ENCODE data around the gene CPLANE1.

DNA sequence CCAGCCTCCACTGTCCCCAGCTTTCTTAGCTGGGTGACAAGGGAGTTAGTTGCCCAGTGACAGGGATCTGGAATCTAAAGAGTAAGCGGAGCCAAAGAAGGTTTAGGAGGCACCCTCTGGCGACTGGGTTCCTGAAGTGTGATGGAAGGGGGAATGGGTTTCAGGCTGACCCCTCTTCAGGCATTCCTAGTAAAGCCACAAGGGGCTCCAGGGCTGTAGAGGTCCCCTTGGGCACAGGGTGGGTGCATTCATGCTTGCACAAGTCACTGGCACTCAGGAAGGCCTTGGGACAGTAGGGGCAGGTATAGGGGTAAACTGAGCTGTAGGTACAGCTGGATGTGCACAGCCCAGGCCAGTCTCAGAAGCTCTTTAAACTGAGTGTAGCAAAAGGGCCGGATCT is 74.2 kb downstream of the CPLANE1 start:
- TF ChIP-seq POLR2A (IDR thresholded peaks at IDR 0.05; ENCODE audit: low read depth, low read length) (no peak), EP300 (IDR thresholded peaks at IDR 0.05; ENCODE audit: borderline replicate concordance in 1 of 2, control insufficient read depth in 1 of 2, low read depth in 2 of 2, low read length in 2 of 2) (no peak), CBX3 (IDR thresholded peaks at IDR 0.05; ENCODE audit: borderline replicate concordance, low read depth) (no peak), IKZF1 (conservative IDR thresholded peaks at IDR 0.05) (no peak), NFXL1 (IDR thresholded peaks at IDR 0.05; ENCODE audit: borderline replicate concordance) (no peak), ATF7 (IDR thresholded peaks at IDR 0.05; ENCODE audit: low read depth) (no peak), EZH2 (IDR thresholded peaks at IDR 0.05; ENCODE audit: borderline replicate concordance, control insufficient read depth, low read depth, low read length) (no peak), CTCF (IDR thresholded peaks at IDR 0.05 in 2 of 3, conservative IDR thresholded peaks at IDR 0.05 in 1 of 3; ENCODE audit: control insufficient read depth in 2 of 3, extremely low read depth in 1 of 3, insufficient read depth in 1 of 3, low read depth in 3 of 3, low read length in 3 of 3) (no peak), IKZF2 (IDR thresholded peaks at IDR 0.05) (no peak)
